Stimulated activated naive CD8-positive, alpha-beta T cell treated with anti-CD3 and anti-CD28 coated beads, Interleukin-15, Interleukin-2, amounts not matched to agents 100 ng/mL and 50 ng/mL, for 24 hours (primary cell): ENCODE results near the gene CELF4.

Experiments
- H3K27ac Mint-ChIP-seq: one replicate; pipeline ENCODE4 v1.8.0; 2021; ENCODE audit warnings: mild to moderate bottlenecking, mixed read lengths
- H3K27me3 Mint-ChIP-seq: one replicate; pipeline ENCODE4 v1.8.0; 2021; ENCODE audit warnings: mixed read lengths
- H3K36me3 Mint-ChIP-seq: one replicate; pipeline ENCODE4 v1.8.0; 2021; ENCODE audit warnings: low read depth, mixed read lengths
- H3K4me1 Mint-ChIP-seq: one replicate; pipeline ENCODE4 v1.8.0; 2021; ENCODE audit warnings: low read depth, mixed read lengths
- H3K4me3 Mint-ChIP-seq: one replicate; pipeline ENCODE4 v1.8.0; 2021; ENCODE audit warnings: mild to moderate bottlenecking, mixed read lengths
- H3K9me3 Mint-ChIP-seq: one replicate; pipeline ENCODE4 v1.8.0; 2021; ENCODE audit warnings: mixed read lengths

Gene CELF4

DNA sequence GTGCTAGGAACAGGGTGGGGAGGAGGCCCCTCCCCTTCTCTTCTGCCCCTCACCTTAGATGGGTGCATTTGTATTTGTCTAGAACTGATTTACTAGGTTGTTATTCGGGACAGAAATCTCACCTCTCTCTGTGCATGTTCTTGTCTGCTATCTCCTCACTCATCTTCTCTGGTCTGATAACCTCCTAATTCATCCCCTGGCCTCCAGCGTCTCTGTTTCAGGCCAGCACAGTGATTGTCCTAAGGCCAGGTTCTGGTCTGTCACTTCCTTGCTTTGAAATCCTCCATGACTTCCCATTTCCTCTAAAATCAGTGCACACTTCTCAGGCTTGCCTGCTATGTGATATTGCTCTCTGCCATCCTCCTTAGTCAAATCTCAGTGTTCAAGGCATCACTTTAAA, 58.4 kb downstream of the CELF4 start:
- Mint-ChIP-seq H3K27ac (no peak overlapping the region), H3K27me3 (no peaks in the 10 kb centered on the region), H3K9me3 (peaks cover 6% of the 10 kb centered on the region), H3K36me3 (no peaks in the 10 kb centered on the region), H3K4me1 (no peaks in the 10 kb centered on the region), H3K4me3 (no peak overlapping the region)

DNA sequence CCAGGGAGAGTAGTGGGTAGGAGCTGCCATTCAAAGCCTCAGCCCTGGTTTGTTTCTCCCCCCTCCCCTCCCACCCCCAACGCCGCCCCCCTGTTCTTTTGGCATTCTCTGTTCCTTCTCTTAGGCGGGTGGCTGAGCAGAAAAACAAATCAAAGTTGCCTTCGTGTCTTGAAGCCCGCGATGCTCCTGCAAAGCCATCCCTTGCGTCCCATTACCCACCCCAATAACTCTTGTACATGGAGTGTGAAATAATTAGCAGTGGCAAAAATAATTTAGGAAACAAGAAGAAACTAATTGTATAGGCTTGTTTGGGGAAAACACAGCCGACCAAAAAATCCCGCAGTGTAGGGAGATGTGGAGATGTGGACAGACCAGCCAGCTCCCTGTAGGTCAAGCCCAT, 59.6 kb downstream of the CELF4 start:
- Mint-ChIP-seq H3K9me3 (peaks cover 6% of the 10 kb centered on the region), H3K36me3 (no peaks in the 10 kb centered on the region), H3K4me1 (no peaks in the 10 kb centered on the region), H3K27ac (no peak overlapping the region), H3K27me3 (no peaks in the 10 kb centered on the region), H3K4me3 (no peak overlapping the region)

DNA sequence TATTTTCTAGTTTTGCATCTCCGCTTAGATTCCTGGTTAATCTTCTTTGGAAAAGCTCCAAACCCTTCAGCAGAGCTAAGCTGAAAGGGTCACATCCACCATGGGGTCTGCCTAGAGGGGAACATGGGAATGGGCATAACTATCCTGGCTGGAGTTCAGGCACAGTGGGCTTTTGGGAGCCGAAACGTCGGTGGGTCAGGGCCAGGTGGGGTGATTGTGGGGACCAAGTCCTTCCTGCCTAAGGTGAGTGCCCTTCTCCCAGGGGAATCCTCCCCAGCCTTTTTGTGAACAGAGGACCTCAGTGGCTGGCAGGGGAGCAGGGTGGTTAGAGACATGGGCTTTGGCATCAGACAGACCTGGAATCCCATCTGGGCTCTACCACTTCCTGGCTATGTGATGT, 60.3 kb downstream of the CELF4 start:
- Mint-ChIP-seq H3K27me3 (no peaks in the 10 kb centered on the region), H3K27ac (no peak overlapping the region), H3K4me3 (no peak overlapping the region), H3K4me1 (no peaks in the 10 kb centered on the region), H3K36me3 (no peaks in the 10 kb centered on the region), H3K9me3 (peaks cover 6% of the 10 kb centered on the region)

DNA sequence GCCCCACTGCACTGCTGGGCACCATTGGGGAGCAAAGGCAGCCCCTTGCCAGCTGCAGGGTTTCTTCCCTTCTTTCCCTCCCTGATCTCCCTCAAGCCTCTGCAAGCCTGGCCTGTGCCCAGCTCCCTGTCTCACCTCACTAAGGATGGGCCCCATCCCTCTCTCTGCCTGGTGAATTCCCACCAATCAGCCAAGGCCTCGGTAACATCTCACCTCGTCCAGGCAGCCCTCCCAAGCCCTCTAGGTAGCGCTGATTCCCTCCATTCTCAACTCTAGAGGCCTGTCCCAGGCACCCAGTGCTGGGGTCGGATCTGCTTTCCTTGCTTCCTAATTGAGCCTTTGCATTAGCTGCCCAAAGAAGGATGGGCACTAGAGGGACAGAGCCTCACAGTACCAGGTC, 63.0 kb downstream of the CELF4 start:
- H3K27me3 Mint-ChIP-seq = no peaks in the 10 kb centered on the region
- H3K36me3 Mint-ChIP-seq = no peaks in the 10 kb centered on the region
- H3K9me3 Mint-ChIP-seq = no peaks in the 10 kb centered on the region
- no peak overlapping the region for H3K27ac Mint-ChIP-seq
- no peaks in the 10 kb centered on the region for H3K4me1 Mint-ChIP-seq
- H3K4me3 Mint-ChIP-seq = no peak overlapping the region

DNA sequence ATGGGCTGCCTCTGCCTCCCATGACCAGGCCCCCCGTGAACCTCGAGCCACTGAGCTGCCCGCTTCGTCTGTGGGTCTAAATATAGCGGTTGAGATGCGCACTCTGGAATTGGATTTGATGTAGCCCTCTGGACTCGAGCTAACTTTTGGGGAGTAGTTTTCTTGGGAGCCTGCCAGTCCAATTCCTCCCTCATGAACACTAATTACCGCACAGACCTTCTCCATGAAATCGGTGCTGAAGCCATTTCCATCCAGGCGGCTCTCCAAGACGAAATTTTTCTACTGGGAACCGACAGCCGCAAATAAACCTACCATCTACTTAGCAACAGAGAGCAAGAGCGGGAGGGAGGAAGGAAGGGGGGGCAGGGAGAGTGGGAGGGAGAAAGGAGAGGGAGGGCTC, 63.6 kb downstream of the CELF4 start:
- H3K36me3 Mint-ChIP-seq = no peaks in the 10 kb centered on the region
- no peak overlapping the region for H3K4me3 Mint-ChIP-seq
- H3K4me1 Mint-ChIP-seq = no peaks in the 10 kb centered on the region
- H3K27me3 Mint-ChIP-seq = no peaks in the 10 kb centered on the region
- no peak overlapping the region for H3K27ac Mint-ChIP-seq
- no peaks in the 10 kb centered on the region for H3K9me3 Mint-ChIP-seq

DNA sequence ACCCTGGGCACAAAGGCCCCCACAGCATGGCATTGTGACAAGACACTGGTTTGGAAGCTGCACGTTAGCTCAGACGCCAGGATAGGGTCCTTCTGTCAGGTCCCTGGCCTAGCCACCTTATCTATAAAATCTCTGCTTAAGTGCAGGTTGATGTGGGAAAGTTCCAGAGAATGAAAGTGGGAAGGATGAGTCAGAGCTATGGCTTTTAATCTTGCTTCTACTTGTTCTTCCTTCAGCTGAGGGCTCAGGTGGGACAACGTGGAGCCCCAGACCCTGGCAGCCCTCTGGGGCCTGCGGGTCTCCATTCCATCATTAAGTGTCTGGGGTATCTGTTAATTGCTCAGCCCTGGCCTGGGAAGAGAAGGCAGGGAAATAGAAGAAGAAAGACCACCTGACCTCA, 64.5 kb downstream of the CELF4 start:
- H3K4me3 Mint-ChIP-seq = no peak overlapping the region
- no peaks in the 10 kb centered on the region for H3K36me3 Mint-ChIP-seq
- H3K9me3 Mint-ChIP-seq = no peaks in the 10 kb centered on the region
- no peaks in the 10 kb centered on the region for H3K4me1 Mint-ChIP-seq
- H3K27ac Mint-ChIP-seq = no peak overlapping the region
- no peaks in the 10 kb centered on the region for H3K27me3 Mint-ChIP-seq

DNA sequence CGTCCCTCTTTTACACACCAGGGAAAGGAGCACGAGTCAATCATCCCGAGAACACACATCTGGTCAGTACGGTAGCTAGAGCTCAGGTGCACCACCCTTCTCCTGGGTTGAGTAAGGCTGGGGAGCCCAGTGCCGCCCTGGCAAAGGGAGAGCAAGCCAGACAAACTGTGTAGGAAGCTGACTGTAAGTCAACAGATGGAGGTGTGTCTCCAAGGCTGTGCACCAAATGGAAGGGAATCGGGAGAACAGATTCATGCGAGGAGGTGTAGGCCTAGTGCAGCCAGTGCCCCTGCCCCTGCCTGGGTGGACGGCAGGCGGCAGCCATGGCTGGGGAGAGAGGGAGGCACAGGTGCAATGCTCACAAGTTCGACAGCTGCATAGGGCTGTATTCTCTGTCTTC, 65.7 kb downstream of the CELF4 start:
- Mint-ChIP-seq H3K4me3 (no peak overlapping the region), H3K27ac (no peak overlapping the region), H3K27me3 (no peaks in the 10 kb centered on the region), H3K9me3 (no peaks in the 10 kb centered on the region), H3K36me3 (no peaks in the 10 kb centered on the region), H3K4me1 (no peaks in the 10 kb centered on the region)

DNA sequence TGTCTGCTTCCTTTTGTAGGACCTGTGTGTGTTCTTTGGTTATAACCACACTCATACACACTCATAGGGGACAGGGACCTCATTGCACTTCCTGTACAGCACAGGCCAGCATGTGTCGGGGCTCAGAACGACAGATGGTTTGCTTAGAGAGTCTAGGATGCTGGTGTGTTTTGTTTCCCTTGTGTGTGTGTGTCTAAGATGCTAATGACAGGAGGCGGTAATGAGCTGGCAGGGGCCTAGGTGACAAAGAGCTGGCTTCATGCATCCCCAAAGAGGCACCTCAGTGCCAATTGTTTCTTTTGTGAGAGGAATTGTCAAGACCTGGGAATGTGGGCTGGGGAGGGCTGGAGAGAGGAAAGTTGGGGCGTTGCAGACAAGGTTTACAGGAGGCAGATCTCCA, 66.6 kb downstream of the CELF4 start:
- H3K4me3 Mint-ChIP-seq = no peak overlapping the region
- H3K27me3 Mint-ChIP-seq = no peaks in the 10 kb centered on the region

DNA sequence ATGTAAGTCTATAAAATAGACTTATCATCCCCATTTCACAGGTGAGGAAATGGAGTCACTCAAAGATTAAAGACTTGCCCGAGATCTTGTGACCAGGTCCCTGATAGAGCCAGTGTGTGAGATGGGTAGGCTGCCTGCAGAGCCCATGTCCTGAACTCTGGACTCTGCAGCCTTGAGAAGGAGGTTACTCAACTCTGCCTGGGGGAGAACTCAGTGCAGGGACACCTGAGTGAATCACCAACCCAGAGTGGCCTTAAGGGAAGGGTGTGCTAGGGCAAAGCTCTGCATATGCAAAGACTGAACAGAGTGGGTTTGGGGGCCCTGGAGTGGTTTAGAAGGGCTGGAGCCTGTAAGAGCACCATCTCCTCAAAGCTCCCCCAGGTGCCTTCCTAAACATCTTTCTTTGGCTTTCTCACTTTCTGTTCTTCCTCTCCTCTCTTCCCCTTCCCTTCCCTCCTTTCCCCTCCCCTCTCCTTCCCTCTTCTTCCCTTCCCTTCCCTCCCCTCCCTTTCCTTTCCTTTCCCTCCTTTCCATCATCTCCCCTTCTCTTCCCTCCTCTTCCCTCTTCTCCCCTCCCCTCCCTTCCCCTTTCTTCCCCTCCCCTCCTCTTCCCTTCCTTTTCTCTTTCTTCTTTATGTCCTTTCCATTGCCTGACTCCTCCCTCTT, 67.6 kb downstream of the CELF4 start:
- Mint-ChIP-seq H3K4me1 (no peaks in the 10 kb centered on the region), H3K36me3 (no peaks in the 10 kb centered on the region), H3K27ac (no peak overlapping the region), H3K27me3 (peaks cover 3% of the 10 kb centered on the region), H3K4me3 (no peak overlapping the region), H3K9me3 (no peaks in the 10 kb centered on the region)

More for the DNA sequence above, 66.6 kb downstream of the CELF4 start:
- Mint-ChIP-seq H3K36me3 (no peaks in the 10 kb centered on the region), H3K27ac (no peak overlapping the region), H3K4me1 (no peaks in the 10 kb centered on the region), H3K9me3 (no peaks in the 10 kb centered on the region)

DNA sequence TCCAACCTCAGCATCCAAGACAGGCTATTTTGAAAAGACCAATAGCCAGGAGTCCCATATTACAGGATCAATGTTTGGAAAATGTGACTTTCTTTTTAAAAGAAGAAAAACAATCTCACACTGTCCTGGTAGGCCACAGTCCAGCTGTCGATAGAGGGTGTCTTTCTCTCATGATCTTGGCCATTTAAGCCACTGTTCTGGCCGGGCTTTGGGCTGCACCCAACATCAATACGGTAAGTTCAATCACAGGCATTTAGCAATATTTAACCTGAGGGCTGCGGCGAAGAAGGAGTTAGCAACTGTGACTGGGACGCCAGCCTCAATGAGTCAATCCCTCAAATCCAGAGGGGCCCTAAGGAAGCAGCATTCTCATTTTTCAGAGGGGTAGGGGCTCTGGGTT, 69.0 kb downstream of the CELF4 start:
- Mint-ChIP-seq H3K4me1 (no peaks in the 10 kb centered on the region), H3K36me3 (no peaks in the 10 kb centered on the region), H3K9me3 (no peaks in the 10 kb centered on the region), H3K27me3 (peaks cover 4% of the 10 kb centered on the region), H3K27ac (no peak overlapping the region), H3K4me3 (no peak overlapping the region)

DNA sequence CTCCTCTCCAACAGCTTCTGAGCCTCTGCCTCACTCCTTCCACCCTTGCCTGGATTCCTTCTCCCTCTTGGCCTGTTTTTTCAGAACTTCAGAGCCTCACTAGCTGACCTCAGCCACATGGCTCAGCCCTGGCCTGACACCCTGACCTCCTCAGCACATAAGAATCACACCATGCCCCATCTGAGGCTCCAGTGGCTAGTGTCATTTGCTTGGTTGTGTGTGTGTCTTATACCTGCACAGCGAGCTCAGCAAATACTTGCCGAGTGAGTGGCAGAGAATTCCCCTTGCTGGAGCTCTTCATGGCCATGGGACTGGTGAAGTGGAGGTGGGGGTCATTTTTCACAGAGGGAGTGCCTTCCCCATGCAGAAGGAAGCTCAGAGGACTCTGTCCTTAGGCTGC, 70.2 kb downstream of the CELF4 start:
- peaks cover 8% of the 10 kb centered on the region for H3K27me3 Mint-ChIP-seq
- no peak overlapping the region for H3K4me3 Mint-ChIP-seq
- no peaks in the 10 kb centered on the region for H3K4me1 Mint-ChIP-seq

DNA sequence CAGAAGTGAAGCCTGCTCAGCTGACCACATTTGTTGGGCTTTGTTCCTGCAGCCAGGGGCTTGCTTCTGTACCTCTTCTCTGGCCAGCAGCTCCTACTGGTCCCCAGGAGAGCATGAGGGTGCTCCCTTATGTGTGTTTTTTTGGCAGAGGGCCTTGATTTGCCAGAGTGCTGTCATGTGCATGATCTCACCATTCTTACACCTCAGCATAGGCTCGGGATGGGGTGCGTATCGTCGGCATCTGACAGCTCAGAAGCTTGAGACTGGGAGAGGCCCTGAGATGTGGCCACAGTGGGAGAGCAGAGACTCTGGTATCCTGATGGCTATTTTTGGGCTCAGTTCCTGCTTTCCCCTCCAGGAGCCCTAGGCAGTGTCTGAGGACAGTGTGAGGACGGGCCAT, 71.2 kb downstream of the CELF4 start:
- H3K27me3 Mint-ChIP-seq = peaks cover 8% of the 10 kb centered on the region

More for the DNA sequence above, 70.2 kb downstream of the CELF4 start:
- H3K9me3 Mint-ChIP-seq = no peaks in the 10 kb centered on the region
- no peaks in the 10 kb centered on the region for H3K36me3 Mint-ChIP-seq
- no peak overlapping the region for H3K27ac Mint-ChIP-seq

DNA sequence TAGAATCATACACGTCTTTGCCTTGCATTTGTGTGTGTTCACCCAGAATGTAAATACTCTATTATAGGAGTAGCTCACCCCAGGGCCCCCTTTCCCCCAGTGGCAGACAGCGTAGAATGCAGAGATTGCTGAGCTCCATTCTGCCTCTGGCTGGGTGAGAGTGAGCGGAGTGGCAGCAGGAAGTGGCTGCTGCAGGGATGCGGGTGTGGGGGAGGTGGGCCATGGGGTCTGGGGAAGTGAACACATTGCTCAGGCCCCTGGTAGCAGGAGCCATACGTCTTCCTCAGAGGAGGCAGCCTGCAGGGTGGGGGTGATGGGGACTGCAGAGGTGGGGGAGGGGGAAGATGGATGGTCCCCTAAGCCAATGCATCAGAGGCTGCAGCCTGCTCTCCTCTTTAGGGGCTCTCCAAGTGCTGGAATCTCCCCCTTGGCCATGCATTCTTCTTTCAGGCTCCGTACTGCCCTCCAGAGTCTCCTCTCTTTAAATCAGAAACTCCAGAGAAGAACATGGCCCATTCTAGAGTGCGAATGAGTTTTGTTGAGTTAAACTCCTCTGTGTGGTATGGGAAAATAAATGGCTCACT, 72.2 kb downstream of the CELF4 start:
- Mint-ChIP-seq H3K27me3 (peaks cover 18% of the 10 kb centered on the region), H3K4me1 (no peaks in the 10 kb centered on the region), H3K9me3 (no peaks in the 10 kb centered on the region), H3K36me3 (no peaks in the 10 kb centered on the region), H3K4me3 (no peak overlapping the region), H3K27ac (no peak overlapping the region)

More for the DNA sequence above, 71.2 kb downstream of the CELF4 start:
- Mint-ChIP-seq H3K4me1 (no peaks in the 10 kb centered on the region), H3K4me3 (no peak overlapping the region), H3K9me3 (no peaks in the 10 kb centered on the region), H3K36me3 (no peaks in the 10 kb centered on the region), H3K27ac (no peak overlapping the region)

DNA sequence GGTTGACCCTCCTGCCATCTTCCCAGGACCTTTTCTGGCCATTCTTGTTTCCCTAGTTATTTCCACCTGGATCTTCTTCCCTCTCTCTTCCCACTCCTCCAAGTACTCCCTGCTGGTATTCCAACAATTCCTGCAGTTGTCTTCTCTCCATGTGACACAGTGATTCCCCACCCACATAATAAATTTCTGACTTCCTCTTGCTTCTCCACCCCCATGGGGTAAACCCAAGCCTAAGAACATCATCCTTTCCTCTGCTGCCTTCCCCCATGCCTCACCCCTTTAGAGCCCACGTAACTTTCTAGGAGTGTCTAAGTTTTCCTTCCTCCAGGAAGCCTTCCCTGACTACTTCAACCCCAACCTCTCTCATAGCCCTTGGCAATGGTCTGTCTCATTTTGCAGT, 72.6 kb downstream of the CELF4 start:
- peaks cover 23% of the 10 kb centered on the region for H3K27me3 Mint-ChIP-seq
- no peaks in the 10 kb centered on the region for H3K4me1 Mint-ChIP-seq
- no peaks in the 10 kb centered on the region for H3K9me3 Mint-ChIP-seq
- H3K27ac Mint-ChIP-seq = no peak overlapping the region
- no peak overlapping the region for H3K4me3 Mint-ChIP-seq
- no peaks in the 10 kb centered on the region for H3K36me3 Mint-ChIP-seq

DNA sequence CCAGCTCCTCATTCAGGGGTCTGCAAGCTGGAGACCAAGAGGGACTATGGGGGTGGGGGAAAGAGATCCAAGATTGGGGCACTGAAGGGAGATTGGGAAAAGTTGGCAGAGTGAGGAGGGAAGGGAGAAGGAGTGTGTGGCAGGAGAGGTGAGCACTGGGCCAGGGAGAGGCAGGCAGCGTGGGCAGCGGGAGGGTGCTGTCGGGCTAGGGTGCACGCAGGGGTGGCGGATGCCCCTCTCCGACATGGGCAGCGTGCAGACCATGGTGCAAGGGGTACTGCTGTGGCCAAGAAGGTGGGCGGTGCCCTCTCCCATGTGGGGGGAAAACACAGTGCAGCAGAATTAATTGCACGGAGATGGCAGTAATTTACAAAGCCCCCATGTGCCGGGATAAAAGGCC, 74.1 kb downstream of the CELF4 start:
- no peaks in the 10 kb centered on the region for H3K9me3 Mint-ChIP-seq
- H3K4me3 Mint-ChIP-seq = no peak overlapping the region
- peaks cover 37% of the 10 kb centered on the region for H3K27me3 Mint-ChIP-seq
- no peak overlapping the region for H3K27ac Mint-ChIP-seq
- H3K36me3 Mint-ChIP-seq = no peaks in the 10 kb centered on the region
- H3K4me1 Mint-ChIP-seq = no peaks in the 10 kb centered on the region

DNA sequence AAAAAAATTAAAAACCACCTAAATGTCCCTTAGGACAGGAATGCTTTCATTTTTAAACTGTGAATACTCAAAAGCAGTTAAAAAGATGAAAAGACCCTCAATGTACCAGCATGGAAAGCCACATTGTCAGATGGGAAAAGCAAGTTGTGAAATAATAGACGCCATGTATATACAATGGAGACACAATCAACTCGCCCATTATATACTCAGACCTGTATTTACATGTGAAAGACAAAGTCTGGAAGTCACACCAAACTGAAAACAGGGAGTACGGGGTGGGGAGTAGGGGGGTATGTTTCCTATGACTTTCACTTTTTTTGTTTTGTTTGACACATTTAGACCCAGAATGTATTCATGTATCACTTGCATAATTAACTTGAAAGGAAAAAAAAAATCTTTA, 75.6 kb downstream of the CELF4 start:
- Mint-ChIP-seq H3K4me1 (no peaks in the 10 kb centered on the region), H3K27ac (no peak overlapping the region), H3K27me3 (peaks cover 47% of the 10 kb centered on the region), H3K9me3 (no peaks in the 10 kb centered on the region), H3K36me3 (no peaks in the 10 kb centered on the region), H3K4me3 (no peak overlapping the region)
